SK-N-MC (cell line): Measurements from ENCODE around the gene ERC2.

Experiments used
- EZH2 ChIP-seq: fragments of 200-600 bp; sonication (generic); IDR thresholded peaks from one replicate; pipeline ENCODE4 v1.6.1; 2017; ENCODE audit warnings: antibody characterized with exemption
- POLR2AphosphoS5 ChIP-seq: IDR thresholded peaks from 2 replicates; pipeline ENCODE4 v1.6.1; 2012; ENCODE audit warnings: mild to moderate bottlenecking, low read depth, low read length, borderline replicate concordance

- TF ChIP-seq POLR2AphosphoS5, result no peak
- no peak for TF ChIP-seq EZH2
These were observed 445.6 kb downstream of the ERC2 start for GRCh38 chr3:56022619-56023018.
